PC-9 (cell line): ENCODE data around the gene SYNJ2. TPM values are rescaled to one million over a fixed set of nuclear protein-coding genes. Genes with fewer than 3 reads are reported as not detected.
A peak's percentile ranks its signal among the peaks of the same experiment; 100 is the strongest.

ENCODE experiments used
- BruUV-seq: library from RNA; stranded (reverse); fragments of 400-500 nt; replicated peaks from 2 replicates; lab custom pipeline; 2021; lab: Mats Ljungman, UMichigan
- CTCF ChIA-PET: fragments of 300-600 bp; sonication (Branson Sonifier 250); formaldehyde crosslinking; loops from one replicate; lab custom pipeline; 2022; ENCODE audit warnings: antibody characterized with exemption; lab: Charles Lee
- POLR2A ChIA-PET: fragments of 300-600 bp; sonication (Branson Sonifier 250); formaldehyde crosslinking; loops from one replicate; lab custom pipeline; 2022; ENCODE audit warnings: antibody characterized with exemption; ENCODE audit not compliant: unreplicated experiment; lab: Charles Lee
- DNase-seq, 2 experiments: peaks; one replicate each; pipeline versions ENCODE4 v3.0.0 to v3.0.0-alpha.2; 2015 to 2022; ENCODE audit warnings: mixed read lengths in 1 of 2
- H2AFZ ChIP-seq: fragments of 200-600 bp; sonication (generic); 2 replicates; pipeline ENCODE4 v1.8.1; 2017; ENCODE audit warnings: antibody characterized with exemption
- H3F3A ChIP-seq: fragments of 200-600 bp; sonication (generic); 2 replicates; pipeline ENCODE4 v1.8.1; 2017; ENCODE audit warnings: antibody characterized with exemption, mild to moderate bottlenecking, low read depth; ENCODE audit not compliant: insufficient read depth
- H3K27ac ChIP-seq: fragments of 200-600 bp; sonication (generic); 2 replicates; pipeline ENCODE4 v1.6.1; 2016; ENCODE audit warnings: mixed run types
- H3K27me3 ChIP-seq: fragments of 200-600 bp; sonication (generic); 2 replicates; pipeline ENCODE4 v1.6.1; 2016; ENCODE audit warnings: low read depth, mixed run types; ENCODE audit not compliant: insufficient read depth
- H3K36me3 ChIP-seq: fragments of 200-600 bp; sonication (generic); 2 replicates; pipeline ENCODE4 v1.6.1; 2016; ENCODE audit warnings: low read depth, mixed run types
- H3K4me1 ChIP-seq: fragments of 200-600 bp; sonication (generic); replicated peaks from 2 replicates; pipeline ENCODE4 v1.6.1; 2016; ENCODE audit warnings: mixed run types; ENCODE audit not compliant: insufficient read depth
- H3K4me2 ChIP-seq: fragments of 200-600 bp; sonication (generic); 2 replicates; pipeline ENCODE4 v1.6.1; 2017; ENCODE audit warnings: mixed run types
- H3K4me3 ChIP-seq: fragments of 200-600 bp; sonication (generic); 2 replicates; pipeline ENCODE4 v1.6.1; 2016; ENCODE audit warnings: mixed run types
- H3K79me2 ChIP-seq: fragments of 200-600 bp; sonication (generic); 2 replicates; pipeline ENCODE4 v1.6.1; 2017; ENCODE audit warnings: low read depth, mixed run types
- H3K9me2 ChIP-seq: fragments of 200-600 bp; sonication (generic); 2 replicates; pipeline ENCODE4 v1.8.1; 2017; ENCODE audit warnings: mild to moderate bottlenecking; ENCODE audit not compliant: insufficient read depth
- H3K9me3 ChIP-seq: fragments of 200-600 bp; sonication (generic); 2 replicates; pipeline ENCODE4 v1.8.1; 2016; ENCODE audit warnings: low read depth; ENCODE audit not compliant: insufficient read depth
- H4K20me1 ChIP-seq: fragments of 200-600 bp; sonication (generic); 2 replicates; pipeline ENCODE4 v1.8.1; 2017; ENCODE audit not compliant: insufficient read depth
- CTCF ChIP-seq: fragments of 200-600 bp; sonication (generic); conservative IDR thresholded peaks from 2 replicates; pipeline ENCODE4 v1.6.1; 2017; ENCODE audit warnings: mixed run types, antibody characterized with exemption, mild to moderate bottlenecking, moderate library complexity
- EZH2 ChIP-seq: fragments of 200-600 bp; sonication (generic); IDR thresholded peaks from 2 replicates; pipeline ENCODE4 v1.8.0; 2017; ENCODE audit warnings: antibody characterized with exemption, low read depth
- intact Hi-C: fragments of 100-400 bp; cut with micrococcal nuclease; formaldehyde crosslinking; loops from one replicate; pipeline ENCODE4 v1.10.0; 2022; ENCODE audit not compliant: unreplicated experiment
- total RNA-seq: library from RNA; stranded (reverse); gene quantifications from 2 replicates; pipeline ENCODE4 v1.2.3, GENCODE V29; 2021

Gene SYNJ2
- total RNA-seq, 1 experiment from 2014 or later: 30.3 TPM

DNA sequence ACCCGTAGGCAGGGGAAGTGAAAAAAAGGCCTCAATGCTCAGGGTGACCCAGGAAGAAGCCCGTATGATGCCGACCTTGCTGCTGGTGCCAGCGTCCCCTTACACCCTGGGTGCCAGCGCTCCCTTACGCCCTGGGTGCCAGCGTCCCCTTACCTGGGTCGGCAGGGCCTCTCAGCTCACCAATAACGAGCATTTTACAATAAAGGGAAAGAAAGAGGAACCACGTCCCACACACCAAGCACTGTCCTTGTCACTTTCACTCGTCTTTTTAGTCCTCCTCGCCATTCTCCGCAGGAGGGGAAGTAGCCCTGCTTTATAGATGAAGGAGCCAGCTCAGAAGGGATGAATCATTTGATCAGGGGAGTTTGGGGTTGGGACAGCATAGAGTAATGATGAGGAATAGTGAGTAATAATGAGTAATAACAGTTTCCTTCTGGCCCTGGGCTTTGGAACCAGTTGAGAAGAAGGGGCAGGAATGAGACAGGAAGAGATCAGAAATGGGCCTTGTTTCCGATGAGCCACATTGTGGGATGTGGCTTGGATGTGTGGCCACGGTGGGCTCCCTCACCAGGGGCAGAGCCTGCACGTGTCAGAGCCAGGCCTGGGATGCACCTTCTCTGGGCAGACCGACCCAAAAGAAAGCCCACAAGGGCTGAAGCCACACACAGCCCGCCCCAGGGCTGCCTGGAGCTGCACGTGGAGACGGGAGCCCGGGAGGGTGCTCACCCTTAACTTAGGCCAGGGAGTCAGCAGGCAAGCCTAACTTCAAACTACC is 75.7 kb downstream of the SYNJ2 start:
- H3K9me3 ChIP-seq: no peaks in the 10 kb centered on the region
- ChIA-PET POLR2A (no interaction called here), CTCF (interaction anchor here (1.3 kb wide), 1 partner anchor 15 kb away, joined by 3 read pairs; no protein-coding TSS in a partner anchor)
- peak overlapping the region; percentile 9; the same call in 1 of the 2 replicates for H3K4me3 ChIP-seq
- H3K9me2 ChIP-seq: no peaks in the 10 kb centered on the region
- intact Hi-C loops: no loop called here
- peak in 1 of 2 experiments; percentile 90 for DNase-seq
- H3K27me3 ChIP-seq: no peaks in the 10 kb centered on the region
- TF ChIP-seq CTCF: no peak
- no peak for TF ChIP-seq EZH2
- no peaks in the 10 kb centered on the region for H4K20me1 ChIP-seq
- H3K36me3 ChIP-seq: peaks cover 2% of the 10 kb centered on the region; the same call in 1 of the 2 replicates
- no peak overlapping the region for H2AFZ ChIP-seq
- H3F3A ChIP-seq: peaks cover 48% of the 10 kb centered on the region
- peak overlapping the region; percentile 95 for H3K27ac ChIP-seq
- peaks cover 72% of the 10 kb centered on the region for H3K4me1 ChIP-seq
- peak overlapping the region; percentile 64 for H3K4me2 ChIP-seq
- H3K79me2 ChIP-seq: peaks cover 18% of the 10 kb centered on the region
- BruUV-seq: no TSS peak

GRCh38 chr6:158058171-158058651 is 76.5 kb downstream of the SYNJ2 start:
- BruUV-seq: no TSS peak

DNA sequence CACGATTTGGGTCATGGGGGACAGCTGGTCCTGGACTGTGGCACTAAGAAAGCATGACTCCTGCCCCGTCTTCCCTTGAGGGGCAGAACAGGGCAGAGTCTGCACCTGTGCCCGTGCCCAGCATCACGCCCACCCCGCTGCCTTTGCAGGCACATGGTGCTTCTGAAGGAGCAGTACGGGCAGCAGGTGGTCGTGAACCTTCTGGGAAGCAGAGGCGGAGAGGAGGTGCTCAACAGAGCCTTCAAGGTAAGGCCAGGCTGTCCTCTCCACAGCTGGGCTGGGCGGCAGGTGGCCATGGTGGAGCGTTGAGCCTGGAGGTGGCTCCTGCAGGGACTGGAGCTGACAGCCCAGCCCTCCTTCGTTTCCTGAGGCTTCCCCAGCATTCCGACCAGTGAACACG is 77.4 kb downstream of the SYNJ2 start:
- Histone ChIP-seq H3K36me3 (peaks cover 9% of the 10 kb centered on the region; the same call in 1 of the 2 replicates), H3K79me2 (peaks cover 18% of the 10 kb centered on the region), H3K9me2 (no peaks in the 10 kb centered on the region), H3K4me1 (peaks cover 76% of the 10 kb centered on the region), H3K9me3 (no peaks in the 10 kb centered on the region), H3F3A (peaks cover 48% of the 10 kb centered on the region), H3K4me2 (peak overlapping the region; percentile 76; the same call in 1 of the 2 replicates), H3K27ac (peak overlapping the region; percentile 95), H3K4me3 (no peak overlapping the region), H4K20me1 (no peaks in the 10 kb centered on the region), H2AFZ (no peak overlapping the region), H3K27me3 (no peaks in the 10 kb centered on the region)
- intact Hi-C loops: no loop called here
- POLR2A ChIA-PET: no interaction called here
- BruUV-seq: no TSS peak
- TF ChIP-seq EZH2: no peak
- no peak for TF ChIP-seq CTCF
- CTCF ChIA-PET: no interaction called here
- DNase-seq: no peak

More at GRCh38 chr6:158058171-158058651, 76.5 kb downstream of the SYNJ2 start:
- no peak overlapping the region for H3K4me3 ChIP-seq
- H3K27ac ChIP-seq: peak overlapping the region; percentile 95
- TF ChIP-seq CTCF (no peak), EZH2 (no peak)
- peaks cover 76% of the 10 kb centered on the region for H3K4me1 ChIP-seq
- H4K20me1 ChIP-seq: no peaks in the 10 kb centered on the region
- no peaks in the 10 kb centered on the region for H3K9me3 ChIP-seq
- peaks cover 5% of the 10 kb centered on the region; the same call in 1 of the 2 replicates for H3K36me3 ChIP-seq
- H3F3A ChIP-seq: peaks cover 48% of the 10 kb centered on the region
- H3K4me2 ChIP-seq: peak overlapping the region; percentile 64; the same call in 1 of the 2 replicates
- DNase-seq: no peak
- H3K27me3 ChIP-seq: no peaks in the 10 kb centered on the region
- ChIA-PET CTCF (interaction anchor here (0.7 to 1.3 kb wide), 2 partner anchors 14 to 55 kb away, joined by 3 read pairs; no protein-coding TSS in a partner anchor), POLR2A (no interaction called here)
- H3K79me2 ChIP-seq: peaks cover 18% of the 10 kb centered on the region
- H2AFZ ChIP-seq: no peak overlapping the region
- no peaks in the 10 kb centered on the region for H3K9me2 ChIP-seq
- intact Hi-C loops: no loop called here
